GM18861 (cell line): ENCODE results near the gene LY86.
A peak's percentile ranks its signal among the peaks of the same experiment; 100 is the strongest.
"Not testable (repeated sequence)": the region's sequence is repeated elsewhere in the genome, so short reads cannot be mapped to it uniquely, and the experiment has no call there.

Experiments
- ATAC-seq: cut with Tn5 transposase; IDR thresholded peaks from one replicate; pipeline ENCODE4 v1.9.1; 2021; ENCODE audit not compliant: unreplicated experiment

LY86 gene

DNA sequence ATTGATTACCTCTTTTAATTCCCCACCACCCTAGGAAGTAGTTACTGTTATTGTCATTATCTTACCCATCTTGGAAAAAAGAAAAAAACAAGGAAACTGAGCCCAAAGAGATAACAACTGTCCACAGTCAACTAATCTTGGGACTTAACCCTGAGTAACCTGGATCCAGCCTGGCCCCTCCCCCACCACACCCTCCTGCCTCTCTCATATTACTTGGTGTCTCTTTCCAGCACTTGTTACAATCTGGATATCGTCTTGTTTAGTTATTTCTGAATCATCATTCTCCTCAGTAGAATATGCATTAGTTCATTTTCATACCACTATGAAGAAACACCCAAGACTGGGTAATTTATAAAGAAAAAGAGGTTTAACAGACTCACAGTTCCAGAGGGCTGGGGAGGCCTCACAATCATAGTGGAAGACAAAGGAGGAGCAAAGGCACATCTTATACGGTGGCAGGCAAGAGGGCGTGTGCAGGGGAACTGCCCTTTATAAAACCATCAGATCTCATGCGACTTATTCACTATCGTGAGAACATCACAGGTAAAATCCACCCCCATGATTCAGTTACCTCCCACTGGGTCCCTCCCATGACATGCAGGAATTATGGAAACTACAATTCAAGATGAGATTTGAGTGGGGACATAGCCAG is 60.3 kb downstream of the LY86 start:
- no peak for ATAC-seq

DNA sequence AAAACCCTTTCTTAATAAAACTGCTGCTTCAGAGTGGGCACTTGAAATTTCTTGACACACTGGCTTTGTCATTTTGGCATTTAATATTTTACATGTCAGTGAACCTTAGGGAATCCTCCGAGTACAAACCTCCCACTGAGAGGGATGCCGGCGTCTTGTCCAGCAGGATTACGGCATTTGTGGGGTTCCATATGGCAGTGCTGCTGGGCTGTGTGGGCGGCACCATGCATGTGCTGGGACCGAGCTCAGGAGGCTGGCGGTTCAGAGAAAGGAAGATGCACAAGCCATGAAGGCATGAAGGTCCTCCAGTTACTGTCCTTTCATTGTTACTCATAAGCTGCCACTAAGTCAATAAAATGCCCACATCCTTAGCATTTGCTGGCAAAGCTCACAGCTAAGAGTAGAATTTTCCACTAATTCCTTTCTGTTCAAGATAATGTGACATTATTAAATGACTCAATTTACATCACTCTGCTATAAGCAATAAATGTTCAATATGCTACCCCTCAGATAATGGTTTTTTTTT is 61.4 kb downstream of the LY86 start:
- ATAC-seq, result no peak

DNA sequence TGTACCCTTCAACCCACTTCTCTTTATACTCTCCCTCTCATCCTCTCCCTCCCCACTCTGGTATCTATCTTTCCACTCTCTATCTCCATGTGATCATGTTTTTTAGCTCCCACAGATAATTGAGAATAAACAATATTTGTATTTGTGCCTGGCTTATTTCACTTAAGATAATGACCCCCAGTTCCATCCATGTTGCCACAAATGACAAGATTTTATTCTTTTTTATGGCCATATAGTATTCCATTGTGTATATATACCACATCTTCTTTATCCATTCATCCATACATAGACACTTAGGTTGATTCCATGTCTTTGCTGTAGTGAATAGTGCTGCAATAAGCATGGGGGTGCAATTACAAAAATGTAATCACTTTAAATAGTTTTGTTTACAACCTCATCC is 62.3 kb downstream of the LY86 start:
- ATAC-seq, result no peak

DNA sequence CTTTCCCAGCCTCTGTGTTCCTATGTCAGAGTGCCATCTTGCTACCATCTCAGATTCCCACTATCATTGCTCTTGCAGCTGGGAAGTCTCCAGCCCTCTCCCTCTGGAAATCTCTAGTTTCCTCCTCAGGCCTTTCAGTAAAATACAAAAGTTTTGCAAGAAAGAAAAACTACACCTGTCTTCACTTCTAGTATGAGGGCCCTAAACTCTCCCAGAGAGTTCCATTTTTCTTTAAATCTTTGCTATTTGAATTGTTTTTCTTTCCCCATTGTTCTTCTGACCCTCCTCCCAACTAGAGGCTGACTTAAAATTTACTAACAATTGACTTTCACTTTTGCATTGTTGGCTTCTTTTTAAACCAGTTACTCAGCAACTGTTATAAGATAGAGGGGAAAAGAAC is 62.8 kb downstream of the LY86 start:
- no peak for ATAC-seq

DNA sequence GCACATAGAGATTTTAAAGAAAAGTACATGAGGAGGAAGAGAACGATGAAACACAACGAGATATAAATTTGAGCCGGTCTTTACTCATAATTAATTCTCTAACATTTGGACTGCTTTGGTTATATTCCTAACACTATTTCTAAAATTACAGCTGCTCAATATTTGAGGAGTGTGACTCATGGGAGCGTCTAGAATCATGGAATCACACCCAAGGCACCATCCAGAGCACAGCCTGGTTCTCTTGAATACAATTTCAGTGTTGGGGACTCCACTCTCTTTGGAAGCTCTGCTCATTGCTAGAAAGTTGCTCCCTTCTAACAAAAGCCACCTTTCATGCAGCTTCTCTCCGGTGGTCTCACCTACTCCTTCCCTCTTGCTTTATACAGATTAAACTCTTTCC is 64.4 kb downstream of the LY86 start:
- no peak for ATAC-seq

DNA sequence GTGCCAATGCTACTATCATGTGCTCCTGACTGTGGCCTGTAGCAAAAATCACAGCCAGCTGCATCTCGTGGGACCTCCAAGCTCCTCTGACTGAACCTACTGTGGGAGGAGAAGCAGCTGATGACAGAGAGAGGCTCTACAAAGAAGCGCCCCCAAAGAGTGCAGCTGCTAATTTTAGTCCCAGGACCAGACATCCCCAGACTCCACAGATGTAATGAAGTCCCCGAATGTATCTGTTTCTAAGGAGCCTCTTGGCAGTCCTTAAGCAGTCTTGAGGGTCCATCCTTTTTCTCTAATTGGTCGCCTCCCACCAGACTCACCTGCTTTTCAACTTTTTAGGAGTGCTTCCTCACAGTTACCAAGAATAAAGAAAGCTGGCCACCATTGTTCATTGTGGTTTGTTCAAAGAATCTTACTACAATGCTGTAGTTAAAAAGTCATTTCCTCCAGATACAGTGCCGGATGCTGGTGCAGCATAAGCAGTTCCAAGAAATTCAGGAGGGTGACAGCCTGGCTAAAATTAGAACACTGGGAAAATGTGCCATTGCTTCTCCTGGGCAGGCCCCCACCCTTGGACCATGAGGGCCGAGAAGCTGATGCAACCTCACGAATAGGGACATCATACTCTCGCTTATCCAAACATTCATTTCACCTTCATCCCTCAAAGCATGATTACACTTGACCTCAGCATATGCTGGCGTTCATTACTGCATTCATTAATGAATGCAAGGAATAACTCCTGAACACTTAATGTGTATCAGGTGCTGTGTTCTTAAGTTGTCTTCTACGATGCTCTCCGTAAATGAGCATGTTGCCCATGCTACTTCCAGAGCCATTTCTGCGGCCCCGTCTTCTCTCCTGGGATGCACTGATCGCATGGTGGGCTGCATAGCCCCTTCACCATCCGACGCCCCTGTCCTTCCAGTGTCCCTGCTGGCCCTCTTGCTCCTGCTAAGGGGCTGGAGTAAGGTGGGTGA is 66.4 kb downstream of the LY86 start:
- ATAC-seq, result no peak

DNA sequence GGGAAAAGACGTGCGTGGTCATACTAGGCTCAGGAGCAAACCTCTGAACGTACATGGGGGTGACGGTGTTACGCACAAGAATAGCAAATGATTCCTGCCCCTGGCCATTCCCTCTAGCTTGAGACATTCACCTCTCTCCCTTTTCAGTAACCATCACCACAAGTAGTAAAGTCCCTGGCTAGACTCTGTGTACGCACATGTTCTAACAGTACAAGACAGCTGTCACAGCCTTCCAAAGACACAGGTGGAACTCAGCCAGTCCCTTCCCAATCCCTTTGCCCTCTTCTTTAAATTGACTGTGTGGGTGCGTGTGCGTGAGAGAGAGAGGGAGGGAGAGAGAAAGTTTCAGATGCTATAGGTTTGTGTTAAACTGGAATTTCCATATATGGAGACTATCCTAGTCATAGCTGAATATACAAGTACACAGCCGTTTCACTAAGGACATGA is 67.3 kb downstream of the LY86 start:
- no peak for ATAC-seq

DNA sequence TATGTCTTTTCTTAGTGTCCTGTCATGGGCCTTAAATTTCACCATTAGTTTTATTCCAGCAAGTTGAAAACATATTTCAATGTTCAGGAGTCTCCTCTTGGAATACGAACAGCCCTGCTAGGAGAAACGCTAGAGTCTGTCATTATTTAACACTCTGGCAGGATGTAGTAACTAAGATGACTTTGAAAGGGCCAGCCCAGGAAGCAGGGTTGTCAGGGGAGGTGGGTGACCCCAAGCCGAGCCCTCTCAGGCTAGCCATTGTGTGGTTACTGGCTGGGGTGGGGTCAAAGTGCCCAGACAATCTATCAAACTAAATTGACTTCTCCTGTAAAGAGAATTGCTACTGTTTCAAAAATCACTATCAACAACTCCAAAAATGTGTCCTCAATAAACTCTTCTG is 67.8 kb downstream of the LY86 start:
- ATAC-seq, result no peak

DNA sequence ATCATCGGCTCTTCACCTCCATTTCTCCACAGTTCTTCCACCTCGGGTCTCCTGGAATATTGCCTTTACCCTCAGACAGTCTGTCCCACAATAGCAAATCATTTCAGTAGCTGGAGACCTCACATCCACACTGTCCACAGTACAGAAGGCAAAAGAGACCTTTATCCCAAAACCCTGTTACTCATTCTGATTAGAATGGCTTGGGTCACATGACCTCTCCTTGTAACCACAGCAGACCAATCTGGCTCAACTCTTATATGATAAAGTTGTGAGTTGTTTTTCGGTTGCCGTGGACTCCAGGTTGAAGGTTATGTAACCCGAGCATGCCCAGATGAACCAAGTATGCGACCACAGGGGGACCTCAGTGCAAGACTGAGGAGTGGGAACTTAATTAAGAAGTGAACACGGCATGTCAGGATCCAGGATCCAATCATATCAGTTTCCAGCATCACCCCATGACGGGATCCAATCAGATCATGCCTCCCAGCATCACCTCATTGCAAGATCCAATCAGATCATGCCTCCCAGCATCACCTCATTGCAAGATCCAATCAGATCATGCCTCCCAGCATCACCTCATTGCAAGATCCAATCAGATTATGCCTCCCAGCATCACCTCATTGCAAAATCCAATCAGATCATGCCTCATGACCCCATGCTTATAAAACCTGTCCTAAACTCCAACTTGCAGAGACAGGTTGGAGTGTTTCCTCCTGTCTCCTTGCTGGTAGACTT is 68.7 kb downstream of the LY86 start:
- ATAC-seq, result no peak

DNA sequence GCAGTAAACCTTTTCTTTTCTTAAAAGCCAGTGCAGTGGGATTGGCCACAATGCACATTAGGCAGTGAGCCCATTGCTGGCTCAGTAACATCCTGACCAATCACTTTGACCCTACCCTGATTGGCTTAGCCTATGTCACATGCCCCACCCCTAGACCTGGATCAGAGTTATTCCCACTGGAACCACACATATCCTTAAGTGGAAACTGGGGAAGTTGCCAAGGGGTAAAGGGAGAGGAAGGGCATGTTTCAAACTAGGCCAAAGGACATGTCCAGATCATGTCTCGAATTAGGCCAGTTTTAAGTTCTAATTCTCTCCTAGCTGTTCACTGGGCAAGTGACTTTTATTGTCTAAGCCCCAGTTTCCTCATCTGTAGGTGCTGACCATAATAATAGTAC is 69.3 kb downstream of the LY86 start:
- ATAC-seq, result no peak

DNA sequence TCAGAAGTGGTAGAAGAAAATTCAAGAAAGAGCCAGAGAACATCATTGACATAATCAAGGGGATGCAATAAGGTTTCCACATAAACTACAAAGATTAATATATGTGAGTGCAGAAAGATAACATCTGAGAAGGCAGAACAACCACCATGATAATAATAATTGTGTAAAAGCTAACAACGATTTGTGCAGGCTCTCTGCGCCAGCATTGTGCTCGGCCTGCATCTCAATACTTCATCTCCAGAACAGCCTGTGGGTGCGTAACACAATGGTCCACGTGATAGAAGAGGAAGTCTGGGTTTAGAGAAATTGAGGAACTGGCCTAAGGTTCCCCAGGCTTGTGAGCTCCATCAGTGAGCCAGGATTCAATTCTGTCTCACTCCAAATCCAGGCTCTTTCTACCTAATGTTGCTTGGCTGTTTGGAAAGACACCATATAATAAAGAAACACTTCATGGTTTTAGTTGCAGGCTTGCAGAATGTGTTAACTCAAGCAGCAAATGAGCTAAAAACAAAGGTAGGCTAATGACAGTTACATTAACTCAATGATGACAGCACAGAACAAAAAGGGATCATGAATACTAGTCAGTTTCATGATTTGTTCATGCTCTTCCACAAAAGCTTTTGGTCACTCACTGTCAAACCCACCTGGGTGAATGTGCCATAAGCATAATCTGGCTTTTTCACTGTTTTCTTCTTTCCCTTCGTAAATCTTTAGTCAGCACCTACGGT is 71.2 kb downstream of the LY86 start:
- peak; percentile 46 for ATAC-seq

DNA sequence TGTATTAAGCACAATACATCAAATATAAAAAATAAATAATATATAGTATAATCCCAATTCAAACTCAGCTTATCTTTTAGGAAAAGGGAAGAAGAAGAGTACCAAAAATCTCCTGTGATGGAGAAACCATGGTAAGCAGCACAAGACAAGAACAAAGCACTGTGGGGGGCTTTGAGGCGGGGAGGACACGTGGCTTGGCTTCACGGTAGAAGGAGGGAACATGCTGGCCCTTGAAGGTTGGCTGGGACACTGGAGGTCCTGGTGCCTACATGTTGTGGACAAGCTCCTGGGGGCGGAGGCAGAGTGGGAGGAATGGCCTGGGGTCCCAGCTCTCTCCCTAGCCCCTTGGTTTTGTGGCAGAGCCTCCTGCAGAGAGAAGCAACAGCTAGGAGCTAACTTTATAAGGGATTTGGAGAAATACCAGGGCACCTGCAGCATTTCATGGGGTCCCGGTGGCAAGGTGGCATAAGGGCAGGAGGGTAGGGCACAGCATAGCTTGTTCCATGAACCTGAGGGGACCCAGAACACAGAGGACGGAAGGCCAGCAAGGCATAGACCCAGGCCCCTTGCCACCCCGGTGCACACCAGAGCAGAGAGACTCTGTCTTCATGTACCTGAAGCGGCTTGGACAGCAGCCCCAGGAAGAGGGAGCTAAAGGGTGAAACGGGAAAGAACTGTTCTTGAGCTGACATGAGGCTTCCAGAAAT is 72.0 kb downstream of the LY86 start:
- ATAC-seq, result no peak

DNA sequence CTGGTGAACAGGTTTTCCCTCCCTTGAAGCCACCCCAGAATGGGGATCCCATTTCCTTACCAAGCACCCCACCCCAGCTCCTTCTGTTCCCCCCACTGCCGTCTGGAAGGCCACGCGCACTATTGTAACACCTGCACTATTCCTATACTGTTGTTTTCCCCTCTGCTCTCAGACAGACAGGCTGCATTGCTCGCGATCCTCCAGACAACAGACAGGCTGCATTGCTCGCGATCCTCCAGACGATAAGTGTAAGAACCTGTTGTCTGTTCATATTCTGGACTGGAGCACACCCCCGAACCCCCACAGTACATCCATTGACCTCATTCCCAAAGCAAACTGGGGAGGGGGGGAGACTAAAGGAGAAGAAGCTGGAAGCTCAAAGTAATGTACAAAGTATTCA is 72.7 kb downstream of the LY86 start:
- no peak for ATAC-seq

DNA sequence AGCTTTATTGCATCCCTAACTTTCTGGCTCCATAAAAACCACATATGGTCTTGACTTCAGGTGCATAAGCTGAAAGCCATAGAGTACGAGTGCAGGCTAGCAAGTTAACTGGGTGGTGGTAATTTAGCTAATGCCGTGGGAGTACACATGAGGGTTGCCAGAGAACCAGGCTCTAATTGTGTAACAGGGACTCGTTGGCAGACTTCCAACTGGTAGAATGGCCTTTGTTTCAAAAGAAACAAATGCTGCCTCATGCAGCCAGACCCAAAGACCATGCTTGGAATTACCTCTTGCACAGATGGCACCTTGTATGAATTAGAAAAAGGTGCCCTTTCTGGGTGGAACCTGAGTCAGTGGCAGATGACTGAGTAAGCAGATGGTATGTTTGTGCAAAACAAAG is 73.2 kb downstream of the LY86 start:
- ATAC-seq, result no peak

DNA sequence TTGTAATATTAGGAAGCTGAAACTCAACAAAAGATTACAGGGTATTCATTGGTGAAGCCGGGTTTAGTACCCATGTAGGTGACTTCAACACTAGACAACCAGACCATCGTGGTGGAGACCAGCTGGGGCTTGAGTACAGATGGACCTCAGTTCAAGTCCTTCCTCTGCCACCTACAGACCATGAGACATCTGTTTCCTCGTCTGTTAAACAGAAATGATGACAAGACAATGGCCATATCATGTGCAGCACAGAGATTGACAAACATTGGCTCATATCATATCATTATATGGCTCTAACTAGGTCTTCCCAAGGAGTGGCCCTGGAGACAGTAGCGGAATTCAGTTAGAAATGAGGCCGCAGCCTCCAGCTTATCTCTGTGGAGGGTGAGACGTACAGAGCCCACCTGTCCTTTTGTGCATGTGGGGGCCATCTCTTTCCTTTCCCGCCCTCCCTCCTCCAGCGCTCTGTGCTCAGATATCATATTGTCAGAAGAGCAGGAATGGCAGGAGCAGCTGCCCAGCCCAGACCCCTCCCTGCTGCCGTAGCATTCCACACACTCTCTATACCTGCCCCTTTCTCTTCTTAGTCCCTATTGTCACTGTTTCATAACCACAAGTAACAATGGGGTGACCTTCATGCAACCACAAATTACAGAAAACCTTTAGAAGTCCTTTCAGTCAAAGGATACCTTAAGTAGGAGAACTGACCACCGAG is 75.1 kb downstream of the LY86 start:
- ATAC-seq, result no peak

DNA sequence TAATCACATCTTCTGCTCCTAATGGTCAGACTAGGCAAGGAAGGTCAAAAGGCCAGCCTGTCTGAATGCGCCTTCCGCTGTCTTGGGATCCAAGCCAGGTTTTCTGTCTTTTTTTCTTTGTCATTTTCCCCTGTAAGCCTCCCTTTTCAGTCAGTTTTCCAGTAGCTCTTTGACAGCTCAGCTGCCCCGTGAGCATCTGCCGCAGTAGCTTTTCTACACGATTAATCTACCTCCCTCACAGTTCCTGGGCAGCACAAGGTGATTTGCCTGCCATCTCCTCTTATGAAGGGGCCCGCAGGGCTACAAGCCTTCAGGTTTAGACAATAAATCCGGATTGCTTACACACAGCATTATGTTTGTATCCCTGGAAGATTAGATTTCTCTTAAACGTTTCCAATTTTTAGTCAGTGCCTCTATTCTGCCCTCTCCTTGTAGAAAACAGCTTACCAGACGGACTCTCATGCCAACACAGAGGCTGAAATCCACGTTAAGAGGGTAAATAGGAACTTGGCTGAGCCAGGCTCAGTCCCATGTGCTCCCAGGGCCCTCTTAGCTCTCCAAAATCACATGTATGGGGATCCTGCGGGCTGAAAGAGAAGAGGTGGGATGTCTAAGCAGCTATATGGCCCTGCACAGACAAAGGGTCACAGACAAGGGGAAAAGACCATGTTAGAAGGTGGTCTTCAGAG is 77.2 kb downstream of the LY86 start:
- no peak for ATAC-seq

DNA sequence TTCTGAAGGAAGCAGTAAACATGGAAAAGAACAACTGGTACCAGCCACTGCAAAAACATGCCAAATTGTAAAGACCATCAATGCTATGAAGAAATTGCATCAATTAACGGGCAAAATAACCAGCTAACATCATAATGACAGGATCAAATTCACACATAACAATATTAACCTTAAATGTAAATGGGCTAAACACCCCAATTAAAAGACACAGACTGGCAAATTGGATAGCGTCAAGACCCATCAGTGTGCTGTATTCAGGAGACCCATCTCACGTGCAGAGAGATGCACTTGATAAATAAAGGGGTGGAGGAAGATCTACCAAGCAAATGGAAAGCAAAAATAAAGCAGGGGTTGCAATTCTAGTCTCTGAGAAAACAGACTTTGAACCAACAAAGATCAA is 81.6 kb downstream of the LY86 start:
- ATAC-seq, result not testable (repeated sequence)

DNA sequence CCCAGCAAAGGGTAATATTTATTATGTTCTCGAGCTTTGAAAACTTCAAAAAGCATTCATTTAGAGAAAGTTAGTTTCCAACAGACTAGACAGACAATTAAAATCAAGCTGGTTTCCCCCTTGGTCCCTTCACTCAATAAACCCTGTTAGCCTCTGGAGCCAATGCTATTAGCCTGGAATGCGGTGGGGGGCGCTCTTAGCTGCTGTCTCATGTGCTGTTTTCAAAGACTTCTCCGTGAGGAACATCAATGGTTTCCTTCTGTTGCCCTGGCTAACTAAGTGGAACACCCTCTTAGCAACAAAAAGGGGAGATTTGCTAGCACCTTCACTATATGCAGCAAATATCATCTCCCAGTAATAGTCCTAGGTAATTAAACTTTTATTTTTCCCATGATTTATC is 86.4 kb downstream of the LY86 start:
- ATAC-seq, result no peak

DNA sequence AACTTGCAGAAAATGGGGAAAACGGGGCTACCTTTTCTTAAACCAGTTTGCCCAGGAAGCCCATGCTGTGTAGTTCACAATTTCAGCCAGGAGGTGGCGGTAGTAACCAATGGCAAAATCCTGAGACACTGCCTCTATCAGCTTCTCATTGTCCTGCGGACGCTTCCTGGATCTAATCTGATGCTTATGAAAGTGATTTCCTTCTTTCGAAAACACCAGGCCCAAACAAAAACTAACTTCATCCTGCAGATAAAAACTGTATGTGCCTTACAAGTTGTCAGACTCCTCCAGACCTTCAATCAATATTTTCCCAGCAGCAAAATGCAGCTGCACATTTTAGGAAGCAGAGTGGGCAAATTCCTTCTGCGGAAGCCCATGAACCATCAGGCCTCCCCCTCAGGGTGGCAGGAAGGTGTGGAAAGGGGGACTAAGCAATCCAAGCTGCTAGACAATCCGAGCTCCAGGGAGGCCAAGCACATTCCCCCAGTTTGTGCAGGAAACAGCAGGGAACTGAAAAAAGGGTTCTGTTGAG is 88.5 kb downstream of the LY86 start:
- ATAC-seq, result no peak
